K562 (cell line): ENCODE measurements around the gene ZDHHC22. TPM values are rescaled to one million over a fixed set of nuclear protein-coding genes. Genes with fewer than 3 reads are reported as not detected.

ENCODE experiments used
- ATAC-seq: fragments of 200-7000 bp; cut with Tn5 transposase; 3 replicates; pipeline ENCODE4 v1.9.1; 2020; ENCODE audit warnings: moderate library complexity
- BruUV-seq: library from RNA; stranded (reverse); fragments of 400-500 nt; replicated peaks from 2 replicates; lab custom pipeline; 2021; lab: Mats Ljungman, UMichigan
- CTCF ChIA-PET: fragments of 300-600 bp; formaldehyde crosslinking; extraction: SDS; loops from one replicate; lab custom pipeline; 2021; ENCODE audit warnings: low intra/inter-chr PET ratio; lab: Yijun Ruan, JAX
- POLR2A ChIA-PET: fragments of 300-600, 350-650 bp; sonication (Branson Sonifier 250); formaldehyde crosslinking; extraction: SDS; loops from one replicate; lab custom pipeline; 2021; ENCODE audit warnings: antibody characterized with exemption, inconsistent platforms; lab: Yijun Ruan, JAX
- DNase-seq, 4 experiments: peaks; one replicate each; pipeline versions ENCODE4 v3.0.0 to v3.0.0-alpha.2; 2011 to 2018; ENCODE audit warnings: low spot score in 3 of 4, mixed read lengths in 3 of 4; ENCODE audit errors: extremely low read depth in 1 of 4
- FAIRE-seq: peaks from 2 replicates; lab custom pipeline; 2011; peaks lifted over from hg19 to GRCh38; lab: Jason Lieb, UNC
- H2AFZ ChIP-seq: 2 replicates; pipeline ENCODE4 v1.6.0; 2011; ENCODE audit warnings: low read depth, low read length, control low read depth, inconsistent platforms
- H3K27ac ChIP-seq: fragments of 200-600 bp; 3 replicates; pipeline ENCODE4 v1.8.0; 2011; ENCODE audit warnings: low read depth, mild to moderate bottlenecking, control low read depth, inconsistent platforms, low read length, moderate library complexity, mixed read lengths; ENCODE audit errors: extremely low read depth
- H3K27me3 ChIP-seq, 2 experiments: fragments of 300-600 bp in 1 of 2; 2 replicates in 1 of 2; 3 replicates in 1 of 2; pipeline versions ENCODE4 v1.6.0 to v1.8.0; 2011; ENCODE audit warnings: inconsistent platforms in 2 of 2, low read length in 2 of 2, mild to moderate bottlenecking in 1 of 2, mixed read lengths in 1 of 2, moderate library complexity in 1 of 2; ENCODE audit not compliant: control insufficient read depth in 2 of 2, insufficient read depth in 2 of 2
- H3K36me3 ChIP-seq: fragments of 300-600 bp; 3 replicates; pipeline ENCODE4 v1.8.0; 2011; ENCODE audit warnings: mild to moderate bottlenecking, low read length, inconsistent platforms; ENCODE audit not compliant: control insufficient read depth, insufficient read depth
- H3K4me1 ChIP-seq, 2 experiments: fragments of 200-600 bp in 1 of 2; replicated peaks in 1 of 2; 2 replicates in 1 of 2; 3 replicates in 1 of 2; pipeline versions ENCODE4 v1.5.1 to v1.8.0; 2011; ENCODE audit warnings: inconsistent platforms in 2 of 2, low read length in 2 of 2, mild to moderate bottlenecking in 1 of 2, mixed read lengths in 1 of 2, moderate library complexity in 1 of 2; ENCODE audit not compliant: control insufficient read depth in 2 of 2, insufficient read depth in 2 of 2
- H3K4me2 ChIP-seq: 2 replicates; pipeline ENCODE4 v1.6.1; 2011; ENCODE audit warnings: low read length, control low read depth, inconsistent platforms, mixed read lengths; ENCODE audit not compliant: insufficient read depth
- H3K4me3 ChIP-seq: fragments of 200-600 bp; sonication (generic), shearing (Covaris generic); 2 replicates; pipeline ENCODE4 v1.5.1; 2016; ENCODE audit warnings: control low read depth, inconsistent platforms
- H3K79me2 ChIP-seq: fragments of 200-600 bp; 3 replicates; pipeline ENCODE4 v1.8.0; 2011; ENCODE audit warnings: low read length, inconsistent platforms; ENCODE audit not compliant: control insufficient read depth, insufficient read depth
- H3K9ac ChIP-seq, 2 experiments: 2 replicates each; pipeline versions ENCODE4 v1.6.0 to v1.6.1; 2011; ENCODE audit warnings: low read depth in 2 of 2, low read length in 2 of 2, control low read depth in 1 of 2, inconsistent platforms in 1 of 2, mild to moderate bottlenecking in 1 of 2, mixed read lengths in 1 of 2; ENCODE audit not compliant: insufficient read depth in 1 of 2
- H3K9me1 ChIP-seq: one replicate; pipeline ENCODE4 v1.6.0; 2011; ENCODE audit warnings: inconsistent platforms, mild to moderate bottlenecking, low read length, moderate library complexity; ENCODE audit not compliant: control insufficient read depth, insufficient read depth
- H3K9me3 ChIP-seq: replicated peaks from 2 replicates; pipeline ENCODE4 v1.5.1; 2011; ENCODE audit warnings: low read depth, low read length, inconsistent platforms; ENCODE audit not compliant: control insufficient read depth, insufficient read depth
- H4K20me1 ChIP-seq: replicated peaks from 2 replicates; pipeline ENCODE4 v1.6.1; 2011; ENCODE audit warnings: low read length, inconsistent platforms, mixed read lengths; ENCODE audit not compliant: control insufficient read depth, insufficient read depth
- CBX3 ChIP-seq, 2 experiments: IDR thresholded peaks; 1 replicate in 1 of 2; 2 replicates in 1 of 2; pipeline ENCODE4 v1.6.1; 2012; ENCODE audit warnings: inconsistent platforms in 2 of 2, low read length in 2 of 2, borderline replicate concordance in 1 of 2, control low read depth in 1 of 2
- CBX5 ChIP-seq: IDR thresholded peaks from 2 replicates; pipeline ENCODE4 v1.6.1; 2014; ENCODE audit warnings: low read depth, borderline replicate concordance
- FOS ChIP-seq: IDR thresholded peaks from 3 replicates; pipeline ENCODE4 v1.6.1; 2011; ENCODE audit not compliant: insufficient read length; ENCODE audit errors: extremely low read depth
- RBM14 ChIP-seq: fragments of 200-400 bp; formaldehyde crosslinking; IDR thresholded peaks from 2 replicates; pipeline ENCODE4 v1.6.1; 2018; ENCODE audit warnings: low read depth, mild to moderate bottlenecking, low read length, moderate library complexity, borderline replicate concordance; ENCODE audit not compliant: insufficient read depth
- TAF15 ChIP-seq: fragments of 200-400 bp; formaldehyde crosslinking; IDR thresholded peaks from 2 replicates; pipeline ENCODE4 v1.6.1; 2017; ENCODE audit warnings: mild to moderate bottlenecking, low read depth, low read length, moderate library complexity
- TRIM28 ChIP-seq: fragments of 450-650 bp; IDR thresholded peaks from 2 replicates; pipeline ENCODE4 v1.6.1; 2017
- WGBS: fragments of 100-300 bp; shearing (Covaris generic); methylation state at CpG from one replicate; pipeline ENCODE4 v1.1.6; 2016; ENCODE audit warnings: low coverage, mixed read lengths; ENCODE audit not compliant: insufficient coverage; ENCODE audit errors: missing lambda C conversion rate; 5-methylcytosine and 5-hydroxymethylcytosine counted together
- in situ Hi-C: fragments of 300-500 bp; cut with MboI; formaldehyde crosslinking; loops from 4 replicates; pipeline ENCODE4 v1.15.0; 2018; ENCODE audit warnings: inconsistent platforms, mixed read lengths
- intact Hi-C: fragments of 100-400 bp; cut with micrococcal nuclease; formaldehyde crosslinking; loops from 2 replicates; pipeline ENCODE4 v1.14.2; 2022
- polyA plus RNA-seq, 8 experiments: library from polyadenylated mRNA; depleted of rRNA in 4 of 8; stranded (reverse) in 5 of 8; unstranded in 3 of 8; fragments of >200 nt; fragmentation: Nextera tagmentation in 2 of 8; fragmentation: Illumina TruSeq in 1 of 8; extraction: Ambion mirVana in 2 of 8; extraction: Trizol in 1 of 8; gene quantifications; 2 replicates each; pipeline versions ENCODE4 v1.2.1 to v1.2.3, GENCODE V29; 2011 to 2014; ENCODE audit warnings: inconsistent platforms in 1 of 8, missing spikeins in 1 of 8
- total RNA-seq, 7 experiments: library from RNA; depleted of rRNA in 6 of 7; stranded (reverse); fragments of >200 nt in 6 of 7; fragmentation: Illumina TruSeq in 2 of 7; extraction: Trizol in 2 of 7; gene quantifications; 2 replicates each; pipeline versions ENCODE4 v1.2.1 to v1.2.3, GENCODE V29; 2011 to 2021; ENCODE audit warnings: low replicate concordance in 1 of 7

ZDHHC22 gene
- total and polyA plus RNA-seq, 9 of the 15 experiments (the other 6 are each of a cell fraction or from before 2014, with no cell fraction given), result not detected

DNA sequence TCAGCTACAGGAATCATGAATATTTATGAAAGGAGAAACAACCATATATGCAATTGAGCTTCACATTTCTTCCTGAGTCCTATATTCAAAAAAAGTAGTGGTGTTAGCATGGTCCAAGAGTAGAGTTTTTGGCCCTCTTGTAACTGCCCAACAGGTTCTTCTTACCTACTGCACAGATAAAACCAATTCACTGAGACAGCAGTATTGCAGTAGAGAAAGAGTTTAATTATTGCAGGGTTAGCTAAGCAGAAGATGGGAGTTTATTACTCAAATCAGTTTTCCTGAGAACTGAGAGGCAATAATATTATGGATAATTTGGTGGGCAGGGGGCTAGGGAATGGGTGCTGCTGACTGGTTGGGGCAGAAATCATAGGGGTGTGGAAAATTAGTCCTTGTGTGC is 50.1 kb downstream of the ZDHHC22 start:
- ATAC-seq, result no peak
- H3K27me3 ChIP-seq, result peaks cover 2 to 4% of the 10 kb centered on the region in 2 experiments; a peak in 1 of 5 replicates
- 0 out of 2 replicates have a peak, but pooled peaks cover 5% of the 10 kb centered on the region for H3K9me3 ChIP-seq
- ChIA-PET POLR2A (interaction anchor here (0.6 to 1.2 kb wide), 2 partner anchors 12 to 240 kb away, joined by 3 read pairs; no protein-coding TSS in a partner anchor), CTCF (interaction anchor here (0.8 kb wide), 1 partner anchor 218 kb away, joined by 4 read pairs; no protein-coding TSS in a partner anchor)
- H3K4me3 ChIP-seq, result no peak overlapping the region
- no peaks in the 10 kb centered on the region for H3K9me1 ChIP-seq
- no peak for DNase-seq
- intact Hi-C loops (no loop called here), in situ Hi-C loops (no loop called here)
- no TSS peak for BruUV-seq
- no peak overlapping the region for H3K9ac ChIP-seq
- H3K4me1 ChIP-seq, result no peaks in the 10 kb centered on the region; a peak in 1 of 5 replicates
- no peak overlapping the region for H2AFZ ChIP-seq
- TF ChIP-seq CBX5, result peak; percentile 77; the same call in 1 of the 2 replicates
- peak; percentile 62; the same call in 1 of the 2 replicates for TF ChIP-seq TRIM28
- peak in 1 of 2 experiments; percentile 20; a peak in 1 of 3 replicates for TF ChIP-seq CBX3 (IDR thresholded peaks at IDR 0.05; ENCODE audit: borderline replicate concordance in 1 of 2, low read length in 2 of 2)
- TF ChIP-seq RBM14, result no peak
- H3K27ac ChIP-seq, result no peak overlapping the region
- H3K79me2 ChIP-seq, result no peaks in the 10 kb centered on the region
- no peak overlapping the region for H3K4me2 ChIP-seq
- no peaks in the 10 kb centered on the region for H3K36me3 ChIP-seq
- no peaks in the 10 kb centered on the region for H4K20me1 ChIP-seq
- no peak for FAIRE-seq

- CTCF ChIA-PET, result no interaction called here
- no peak overlapping the region for H3K27ac ChIP-seq
These were observed 52.9 kb downstream of the ZDHHC22 start for GRCh38 chr14:77088645-77089044.

More at GRCh38 chr14:77088645-77089044, 52.9 kb downstream of the ZDHHC22 start:
- no peaks in the 10 kb centered on the region for H3K9me1 ChIP-seq
- H3K4me3 ChIP-seq, result no peak overlapping the region
- H3K79me2 ChIP-seq, result no peaks in the 10 kb centered on the region
- DNase-seq (no peak), ATAC-seq (no peak), FAIRE-seq (no peak)
- peaks cover 7 to 10% of the 10 kb centered on the region in 2 experiments; a peak in 2 of 5 replicates for H3K27me3 ChIP-seq
- H4K20me1 ChIP-seq, result no peaks in the 10 kb centered on the region
- no peaks in the 10 kb centered on the region for H3K36me3 ChIP-seq
- 0 out of 2 replicates have a peak, but pooled peaks cover 5% of the 10 kb centered on the region for H3K9me3 ChIP-seq
- H3K4me2 ChIP-seq, result no peak overlapping the region
- TF ChIP-seq TAF15 (no peak), FOS (no peak)
- POLR2A ChIA-PET, result no interaction called here
- no peaks in the 10 kb centered on the region for H3K4me1 ChIP-seq
- in situ Hi-C loops, result no loop called here
- WGBS, result 0% methylated on average over 2 of the region's 2 CpGs
- H3K9ac ChIP-seq, result no peak overlapping the region
- intact Hi-C loops, result no loop called here
- no TSS peak for BruUV-seq
- no peak overlapping the region for H2AFZ ChIP-seq
